Stimulated activated CD8-positive, alpha-beta memory T cell treated with anti-CD3 and anti-CD28 coated beads, Interleukin-7, amount 100 ng/mL, for 48 hours (primary cell): ENCODE results near the gene CABCOCO1.
A peak's percentile ranks its signal among the peaks of the same experiment; 100 is the strongest.
"Not testable (repeated sequence)": the region's sequence is repeated elsewhere in the genome, so short reads cannot be mapped to it uniquely, and the experiment has no call there.

Experiments used
- DNase-seq, 2 donors: peaks; one replicate each; pipeline ENCODE4 v3.0.0-alpha.2; 2020; ENCODE audit warnings: low read depth in 1 of 2; ENCODE audit errors: extremely low read depth in 1 of 2

Gene CABCOCO1

GRCh38 chr10:61705022-61705613 is 42.4 kb downstream of the CABCOCO1 start:
- DNase-seq: no peak

GRCh38 chr10:61708846-61709245 is 46.1 kb downstream of the CABCOCO1 start:
- no peak for DNase-seq

- DNase-seq: not testable (repeated sequence)
Measured at GRCh38 chr10:61712105-61712504, 49.4 kb downstream of the CABCOCO1 start.

GRCh38 chr10:61719475-61719874 is 56.7 kb downstream of the CABCOCO1 start:
- DNase-seq: not testable (repeated sequence)

DNA sequence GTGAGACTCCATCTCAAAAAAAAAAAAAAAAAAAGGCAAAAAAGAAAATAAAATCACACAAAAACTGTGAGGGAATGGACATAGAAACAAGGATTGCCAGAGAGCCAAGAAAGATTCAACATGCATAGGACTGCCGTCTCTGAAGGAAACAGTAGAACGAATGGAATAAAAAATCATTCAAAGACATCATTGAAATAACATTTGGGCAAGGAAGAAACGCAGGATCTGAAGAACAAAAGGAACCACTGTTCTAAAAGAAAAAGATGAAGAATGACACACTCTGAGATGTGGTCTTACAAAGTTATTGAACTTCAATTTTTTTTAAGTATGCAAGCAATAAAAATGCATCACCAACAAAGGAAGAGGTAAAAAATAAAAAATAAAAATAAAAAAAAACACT is 57.2 kb downstream of the CABCOCO1 start:
- no peak for DNase-seq

GRCh38 chr10:61721431-61721830 is 58.7 kb downstream of the CABCOCO1 start:
- no peak for DNase-seq

DNA sequence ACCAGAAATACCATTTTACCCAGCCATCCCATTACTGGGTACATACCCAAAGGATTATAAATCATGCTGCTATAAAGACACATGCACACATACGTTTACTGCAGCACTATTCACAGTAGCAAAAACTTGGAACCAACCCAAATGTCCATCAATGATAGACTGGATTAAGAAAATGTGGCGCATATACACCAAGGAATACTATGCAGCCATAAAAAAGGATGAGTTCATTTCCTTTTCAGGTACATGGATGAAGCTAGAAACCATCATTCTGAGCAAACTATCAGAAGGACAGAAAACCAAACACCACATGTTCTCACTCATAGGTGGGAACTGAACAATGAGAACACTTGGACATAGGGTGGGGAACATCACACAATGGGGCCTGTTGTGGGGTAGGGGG is 62.5 kb downstream of the CABCOCO1 start:
- DNase-seq: not testable (repeated sequence)

DNA sequence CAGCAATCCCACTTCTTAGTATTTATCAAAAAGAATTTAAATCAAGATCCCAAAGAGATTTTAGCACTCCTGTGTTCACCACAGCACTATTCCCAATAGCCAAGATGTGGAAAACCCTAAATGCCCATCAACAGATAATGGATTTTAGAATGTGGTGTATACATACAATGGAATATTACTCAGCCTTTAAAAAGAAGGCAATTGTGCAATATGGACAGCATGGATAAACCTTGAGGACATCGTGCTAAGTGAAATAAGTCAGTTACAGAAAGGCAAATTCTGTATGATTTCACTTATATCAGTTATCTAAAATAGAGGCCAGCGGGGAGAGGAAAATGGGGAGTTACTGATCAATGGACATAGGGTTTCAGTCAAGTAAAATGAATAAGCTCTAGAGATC is 66.9 kb downstream of the CABCOCO1 start:
- no peak for DNase-seq

DNA sequence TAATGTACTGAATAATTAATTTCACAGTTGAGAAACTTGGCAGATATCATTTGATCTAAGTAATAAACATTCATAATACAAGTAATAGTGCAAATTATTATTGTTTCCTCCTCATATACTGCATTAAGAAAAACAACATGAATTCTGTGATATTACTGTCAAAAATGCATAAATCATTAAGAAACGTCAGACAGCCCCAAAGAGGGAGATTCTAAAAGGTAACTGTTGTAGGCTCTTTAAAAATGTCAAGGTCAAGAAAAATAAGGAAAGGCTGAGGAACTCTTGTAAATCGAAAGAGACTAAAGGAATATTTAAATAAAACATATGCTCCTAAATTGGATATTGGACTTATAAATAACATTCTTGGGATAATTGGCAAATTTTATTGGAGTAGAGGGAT is 67.9 kb downstream of the CABCOCO1 start:
- no peak for DNase-seq

GRCh38 chr10:61731638-61732037 is 68.9 kb downstream of the CABCOCO1 start:
- no peak for DNase-seq

DNA sequence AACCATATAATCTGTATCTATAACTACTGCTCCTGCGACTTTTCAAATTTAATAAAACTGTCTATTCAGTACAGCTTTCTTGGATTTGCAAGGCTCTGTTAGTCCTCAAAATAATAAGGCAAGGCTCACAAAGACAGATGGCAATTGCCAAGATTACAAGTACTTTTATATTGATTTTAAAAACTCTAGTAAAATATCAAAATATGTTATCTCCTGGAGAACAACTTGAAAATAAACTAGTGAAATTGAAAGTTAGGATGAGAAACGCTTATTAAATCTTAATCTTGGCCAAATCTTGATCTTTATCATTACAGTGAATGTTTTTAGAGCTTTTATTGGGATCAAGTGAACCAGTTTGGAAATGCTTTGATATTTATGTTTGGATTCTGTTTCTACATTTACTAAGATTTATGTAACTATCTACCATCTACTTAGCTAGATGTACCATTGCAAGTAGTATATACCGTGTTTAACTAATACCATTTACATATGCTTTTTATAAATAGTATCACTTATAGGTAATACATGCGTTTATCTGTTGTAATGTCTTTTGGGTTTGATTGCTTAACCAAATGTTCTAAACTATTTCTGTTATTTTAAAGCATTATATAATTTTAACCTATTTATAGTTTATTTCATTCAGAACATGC is 70.0 kb downstream of the CABCOCO1 start:
- DNase-seq: no peak

- no peak for DNase-seq
Measured at GRCh38 chr10:61733358-61733940, 70.7 kb downstream of the CABCOCO1 start.

DNA sequence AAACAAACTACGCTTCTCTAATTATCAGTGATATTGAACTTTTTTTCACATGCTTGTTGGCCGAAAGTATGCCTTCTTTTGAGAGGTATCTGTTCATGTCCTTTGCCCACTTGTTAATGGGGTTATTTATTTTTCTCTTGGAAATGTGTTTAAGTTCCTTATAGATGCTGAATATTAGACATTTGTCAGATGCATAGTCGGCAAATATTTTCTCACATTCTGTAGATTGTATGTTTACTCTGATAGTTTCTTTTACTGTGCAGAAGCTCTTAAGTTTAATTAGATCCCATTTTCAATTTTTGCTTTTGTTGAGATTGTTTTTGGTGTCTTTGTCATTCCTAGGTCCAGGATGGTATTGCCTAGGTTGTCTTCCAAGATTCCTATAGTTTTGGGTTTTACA is 73.2 kb downstream of the CABCOCO1 start:
- no peak for DNase-seq

DNA sequence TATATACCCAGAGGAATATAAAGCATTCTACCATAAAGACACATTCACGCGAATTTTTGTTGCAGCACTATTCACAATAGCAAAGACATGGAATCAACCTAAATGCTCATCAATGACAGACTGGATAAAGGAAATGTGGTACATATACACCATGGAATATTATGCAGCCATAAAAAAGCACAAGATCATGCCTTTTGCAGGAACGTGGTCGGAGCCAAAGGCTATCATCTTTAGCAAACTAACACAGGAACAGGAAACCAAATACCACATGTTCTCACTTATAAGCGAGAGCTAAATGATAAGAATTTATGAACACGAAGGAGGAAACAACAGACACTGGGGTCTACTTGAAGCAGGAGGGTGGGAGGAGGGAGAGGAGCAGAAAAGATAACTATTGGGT is 74.7 kb downstream of the CABCOCO1 start:
- not testable (repeated sequence) for DNase-seq

GRCh38 chr10:61742812-61743211 is 80.1 kb downstream of the CABCOCO1 start:
- no peak for DNase-seq

GRCh38 chr10:61744469-61744868 is 81.7 kb downstream of the CABCOCO1 start:
- no peak for DNase-seq

- DNase-seq: no peak
Measured at GRCh38 chr10:61746377-61746776, 83.6 kb downstream of the CABCOCO1 start.

DNA sequence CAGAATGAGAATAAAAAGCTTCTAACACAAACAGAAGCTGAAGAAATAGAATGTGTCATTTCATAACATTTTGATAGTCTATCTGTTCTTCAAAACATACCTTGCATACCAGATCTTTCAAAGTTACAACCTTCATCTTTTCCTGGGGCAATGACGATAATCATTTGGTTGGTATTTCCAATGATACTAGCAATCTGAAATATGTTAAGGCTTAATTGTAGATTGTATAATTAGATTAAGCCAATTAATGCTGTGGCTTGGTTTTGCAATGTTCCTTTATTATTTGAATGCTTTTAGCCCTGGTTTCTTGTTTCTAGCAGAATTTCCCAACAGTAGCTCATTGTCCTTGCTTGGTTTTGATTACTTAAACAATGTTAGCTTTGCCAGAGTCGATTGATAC is 84.6 kb downstream of the CABCOCO1 start:
- no peak for DNase-seq

DNA sequence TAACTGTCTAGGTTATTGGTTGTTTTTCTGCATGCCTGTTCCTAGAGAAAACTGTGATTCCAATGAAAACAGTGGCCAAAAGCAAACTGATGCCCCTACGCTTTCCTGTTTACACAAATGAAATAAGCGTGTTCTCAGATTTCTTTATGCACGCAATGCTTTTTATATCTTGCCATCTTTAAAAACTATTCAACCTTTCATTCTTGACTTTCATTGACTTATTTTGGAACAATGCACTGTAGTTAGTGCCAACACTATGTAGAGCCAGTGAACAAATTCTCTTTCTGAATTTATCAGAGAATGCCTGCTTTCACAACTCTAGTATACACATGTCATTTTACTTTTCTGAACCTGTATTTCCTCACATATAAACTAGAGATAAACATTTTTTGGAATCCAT is 86.6 kb downstream of the CABCOCO1 start:
- DNase-seq: no peak

DNA sequence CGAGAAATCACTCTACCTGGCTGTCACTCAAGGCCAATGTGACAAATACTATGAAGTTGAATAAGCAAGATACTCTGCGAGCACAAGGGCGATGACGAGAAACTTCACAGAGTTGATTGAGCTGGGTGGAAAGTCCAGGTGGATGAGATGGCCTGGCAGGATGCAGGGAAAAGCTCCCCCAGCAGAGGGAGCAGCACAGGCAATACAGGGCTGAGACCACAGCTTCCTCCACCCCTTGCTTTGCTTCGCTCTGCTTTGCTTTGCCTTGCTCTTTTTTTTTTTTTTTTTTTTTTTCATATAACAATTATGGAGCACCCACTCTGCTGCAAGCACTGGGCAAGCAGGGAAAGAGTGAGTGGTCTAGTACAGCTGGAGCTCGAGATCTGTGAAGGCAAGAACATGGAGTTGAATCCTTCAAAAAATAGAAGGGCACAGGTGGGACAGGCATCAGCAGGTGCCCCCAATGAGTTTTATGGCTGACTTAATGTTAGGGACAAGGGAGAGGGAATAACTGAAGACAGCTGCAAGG is 88.3 kb downstream of the CABCOCO1 start:
- DNase-seq: peak; percentile 31 to 55

DNA sequence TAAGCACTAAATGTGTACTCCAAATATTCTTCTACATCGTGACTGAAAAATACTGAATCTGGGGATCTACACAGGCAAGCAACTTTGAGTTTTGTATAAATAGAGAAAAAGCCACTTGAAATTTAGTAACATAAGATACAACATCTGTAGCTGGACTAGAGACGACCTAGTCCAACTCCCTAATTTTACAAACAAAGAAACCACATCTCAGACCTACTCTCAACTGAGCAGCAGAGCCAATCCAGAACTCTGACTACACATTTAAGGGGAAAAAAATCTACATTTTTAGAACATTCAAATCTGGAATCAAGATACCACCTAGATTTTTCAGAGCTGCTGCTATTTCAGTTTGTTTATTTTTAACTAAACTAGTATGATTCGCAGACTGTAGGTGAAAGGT is 88.9 kb downstream of the CABCOCO1 start:
- DNase-seq: no peak
